ENCODE results near the gene UTP20. TPM values are rescaled to one million over a fixed set of nuclear protein-coding genes. Genes with fewer than 3 reads are reported as not detected.

The UTP20 gene
- total RNA-seq (2022; extraction: Qiagen RNA extraction; ENCODE audit: low read depth): 16.1 to 22.9 TPM (median 19.7 TPM) in 5 replicates

DNA sequence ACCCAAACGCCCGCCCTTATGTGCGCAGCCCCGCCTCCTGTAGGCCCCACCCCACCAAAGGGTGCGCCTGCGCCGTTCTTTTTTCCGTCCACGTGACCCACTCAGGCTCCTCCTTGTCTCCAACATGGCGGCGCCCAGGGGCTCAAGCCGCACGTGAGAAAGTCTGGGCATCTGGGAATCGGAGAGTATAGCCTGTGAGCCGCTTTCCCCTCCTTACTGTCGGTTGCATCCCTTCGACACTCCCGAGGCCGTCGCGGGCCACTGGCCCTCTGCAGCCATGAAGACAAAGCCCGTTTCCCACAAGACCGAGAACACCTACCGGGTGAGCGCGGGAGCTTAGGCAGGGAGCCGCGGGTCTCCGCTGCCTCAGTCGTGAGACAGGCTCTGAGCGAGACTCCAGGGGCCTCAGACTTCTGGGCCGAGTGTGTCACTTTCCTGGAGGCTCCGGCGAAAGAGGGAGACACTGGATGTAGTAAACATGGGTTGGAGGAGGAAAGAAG, at the start of gene UTP20:
UTP20 (plus strand) TSS at position 100 of the 500 bp plus-strand sequence; CDS start at position 278, 178 bp downstream.

DNA sequence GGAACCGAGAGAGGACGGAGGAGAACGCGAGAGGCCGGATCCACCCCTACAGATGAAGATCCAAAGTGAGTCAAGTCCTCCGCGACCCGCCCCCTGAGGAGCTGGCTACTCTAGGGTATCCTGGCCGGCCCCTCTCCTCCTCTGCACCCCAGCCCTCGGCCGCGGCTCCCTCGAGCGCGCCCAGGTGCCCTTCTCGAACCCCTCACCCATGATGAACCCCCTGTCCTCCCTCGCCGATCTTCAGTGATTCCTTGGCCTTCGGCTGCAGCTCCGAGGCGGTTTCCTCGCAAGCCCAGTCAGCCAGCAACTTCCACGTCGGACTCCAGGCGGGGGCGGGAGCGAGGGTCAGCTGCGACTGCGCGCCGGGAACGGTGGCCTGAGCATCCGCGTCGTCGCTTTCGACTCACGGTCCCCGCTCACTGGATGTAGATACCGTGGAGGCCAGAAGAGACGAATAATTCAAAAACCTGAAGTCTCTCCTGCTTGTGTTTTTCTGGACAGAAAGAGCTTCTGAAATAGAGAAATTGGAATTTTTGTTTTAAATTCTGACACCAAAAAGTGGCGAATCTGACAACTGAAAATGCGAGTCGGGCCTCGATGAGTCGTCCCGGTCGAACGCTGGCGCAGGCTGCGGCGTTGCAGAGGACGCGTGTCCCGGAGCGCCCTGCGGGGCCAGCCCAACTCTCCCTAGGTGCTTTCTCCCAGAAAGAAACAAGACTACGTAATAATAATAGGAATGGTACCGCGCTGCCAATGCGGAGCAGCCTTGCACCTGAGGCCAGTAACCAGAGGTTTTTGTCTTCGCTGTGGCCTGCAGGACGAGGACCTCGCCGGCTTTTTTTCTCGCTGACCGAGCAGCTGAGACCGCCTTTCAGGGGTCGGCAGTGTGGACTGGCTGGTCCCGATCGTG, 127.8 kb downstream of the UTP20 start, which contains the start of gene ARL1:
ARL1 (minus strand) TSS at position 337 of the 910 bp plus-strand sequence; CDS start at position 210, 127 bp downstream.

Other genes starting within 250 kb of the UTP20 start
- not detected in 5 replicates for gene SLC5A8, start 69.9 kb upstream of the UTP20 start, total RNA-seq (2022; extraction: Qiagen RNA extraction; ENCODE audit: low read depth)
- 55.9 to 72.7 TPM (median 65.9 TPM) in 5 replicates for gene ARL1, start 127.7 kb downstream of the UTP20 start, total RNA-seq (2022; extraction: Qiagen RNA extraction; ENCODE audit: low read depth)
- gene SPIC, start 195.2 kb downstream of the UTP20 start, total RNA-seq (2022; extraction: Qiagen RNA extraction; ENCODE audit: low read depth): not detected in 5 replicates

Measured in A549 treated with DMSO at 1 μM for 4 hours (cell line).